ENCODE measurements around the gene SYAP1. TPM values are rescaled to one million over a fixed set of nuclear protein-coding genes. Genes with fewer than 3 reads are reported as not detected.

Gene SYAP1
- total RNA-seq, 6 donors from 2014 or later = 12.6 to 41.2 (median 22.6) TPM

DNA sequence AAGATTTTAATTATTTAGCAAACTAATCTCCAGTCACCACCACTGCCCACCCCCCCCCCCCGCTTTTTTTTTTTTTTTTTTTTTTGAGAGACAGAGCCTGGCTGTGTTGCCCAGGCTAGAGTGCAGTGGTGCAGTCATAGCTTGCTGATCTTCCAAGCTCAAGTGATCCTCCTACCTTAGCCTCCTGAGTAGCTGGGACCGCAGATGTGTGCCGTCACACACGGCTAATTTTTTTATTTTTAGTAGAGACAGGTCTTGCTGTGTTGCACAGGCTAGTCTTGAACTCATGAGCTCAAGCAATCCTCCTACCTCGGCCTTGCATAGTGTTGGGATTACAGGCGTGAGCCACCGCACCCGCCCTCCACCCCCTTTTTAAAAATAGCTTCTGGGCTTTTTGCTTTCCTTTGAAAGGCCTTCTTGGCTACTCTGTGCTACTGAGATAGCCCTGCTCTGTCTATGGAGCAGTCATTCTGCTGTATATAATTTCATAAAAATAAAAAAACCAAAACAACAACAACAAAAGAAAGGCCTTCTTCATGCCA is 85.6 kb downstream of the SYAP1 start:
- H3K9me3 ChIP-seq = no peaks in the 10 kb centered on the region
- WGBS, 2 donors = 87 to 98% methylated on average over 5 to 8 of the region's 8 CpGs
- DNase-seq = no peak
- H3K4me1 ChIP-seq = peaks cover 0 to 17% (median 6%) of the 10 kb centered on the region in 4 donors
- TF ChIP-seq POLR2AphosphoS5 (IDR thresholded peaks at IDR 0.05) = no peak
- no peak for TF ChIP-seq POLR2A (IDR thresholded peaks at IDR 0.05)
- no peak for TF ChIP-seq EP300 (IDR thresholded peaks at IDR 0.05)
- TF ChIP-seq, protein P1, sequence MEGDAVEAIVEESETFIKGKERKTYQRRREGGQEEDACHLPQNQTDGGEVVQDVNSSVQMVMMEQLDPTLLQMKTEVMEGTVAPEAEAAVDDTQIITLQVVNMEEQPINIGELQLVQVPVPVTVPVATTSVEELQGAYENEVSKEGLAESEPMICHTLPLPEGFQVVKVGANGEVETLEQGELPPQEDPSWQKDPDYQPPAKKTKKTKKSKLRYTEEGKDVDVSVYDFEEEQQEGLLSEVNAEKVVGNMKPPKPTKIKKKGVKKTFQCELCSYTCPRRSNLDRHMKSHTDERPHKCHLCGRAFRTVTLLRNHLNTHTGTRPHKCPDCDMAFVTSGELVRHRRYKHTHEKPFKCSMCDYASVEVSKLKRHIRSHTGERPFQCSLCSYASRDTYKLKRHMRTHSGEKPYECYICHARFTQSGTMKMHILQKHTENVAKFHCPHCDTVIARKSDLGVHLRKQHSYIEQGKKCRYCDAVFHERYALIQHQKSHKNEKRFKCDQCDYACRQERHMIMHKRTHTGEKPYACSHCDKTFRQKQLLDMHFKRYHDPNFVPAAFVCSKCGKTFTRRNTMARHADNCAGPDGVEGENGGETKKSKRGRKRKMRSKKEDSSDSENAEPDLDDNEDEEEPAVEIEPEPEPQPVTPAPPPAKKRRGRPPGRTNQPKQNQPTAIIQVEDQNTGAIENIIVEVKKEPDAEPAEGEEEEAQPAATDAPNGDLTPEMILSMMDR (IDR thresholded peaks at IDR 0.05) = no peak
- no peak overlapping the region for H3K27ac ChIP-seq
- H3K27me3 ChIP-seq = no peaks in the 10 kb centered on the region
- H3K4me3 ChIP-seq = no peak overlapping the region
- peaks cover 0 to 9% (median 0%) of the 10 kb centered on the region in 4 donors for H3K36me3 ChIP-seq
- no peak for ATAC-seq (ENCODE audit: low FRiP score in 2 of 2)

DNA sequence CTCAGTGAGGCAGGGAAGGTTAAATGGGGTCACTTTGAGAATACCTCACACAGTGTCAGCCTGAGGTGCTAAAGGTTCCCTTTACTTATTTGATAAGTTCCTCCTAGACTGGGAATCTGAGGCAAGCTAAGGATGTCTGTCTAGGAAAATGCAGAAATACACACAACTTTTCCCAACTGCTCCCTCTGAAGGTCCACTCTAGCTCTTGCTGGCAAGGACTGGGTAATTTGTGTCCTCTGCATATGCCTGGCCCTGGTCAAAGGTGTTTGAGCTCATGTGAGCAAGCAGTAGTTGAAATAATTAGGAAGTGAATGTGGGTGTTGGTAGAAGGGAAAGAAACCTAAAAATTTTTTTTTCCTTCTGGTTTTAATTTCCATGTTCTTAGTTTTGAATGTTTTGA is 88.1 kb downstream of the SYAP1 start:
- ATAC-seq (ENCODE audit: low FRiP score in 2 of 2) = peak in 1 of 2 donors; percentile 53
- H3K9me3 ChIP-seq = no peaks in the 10 kb centered on the region
- H3K36me3 ChIP-seq = peaks cover 0 to 3% (median 0%) of the 10 kb centered on the region in 4 donors
- peak overlapping the region in 1 of 4 donors; percentile 39 for H3K4me3 ChIP-seq
- H3K4me1 ChIP-seq = peaks cover 0 to 17% (median 6%) of the 10 kb centered on the region in 4 donors
- H3K27me3 ChIP-seq = no peaks in the 10 kb centered on the region
- H3K27ac ChIP-seq = peak overlapping the region in 3 of 4 donors; percentile 30 to 76 (median 69)
- DNase-seq = no peak
- TF ChIP-seq EP300 (IDR thresholded peaks at IDR 0.05) (no peak), POLR2AphosphoS5 (IDR thresholded peaks at IDR 0.05) (no peak)
- TF ChIP-seq, protein P1 (IDR thresholded peaks at IDR 0.05) = no peak

DNA sequence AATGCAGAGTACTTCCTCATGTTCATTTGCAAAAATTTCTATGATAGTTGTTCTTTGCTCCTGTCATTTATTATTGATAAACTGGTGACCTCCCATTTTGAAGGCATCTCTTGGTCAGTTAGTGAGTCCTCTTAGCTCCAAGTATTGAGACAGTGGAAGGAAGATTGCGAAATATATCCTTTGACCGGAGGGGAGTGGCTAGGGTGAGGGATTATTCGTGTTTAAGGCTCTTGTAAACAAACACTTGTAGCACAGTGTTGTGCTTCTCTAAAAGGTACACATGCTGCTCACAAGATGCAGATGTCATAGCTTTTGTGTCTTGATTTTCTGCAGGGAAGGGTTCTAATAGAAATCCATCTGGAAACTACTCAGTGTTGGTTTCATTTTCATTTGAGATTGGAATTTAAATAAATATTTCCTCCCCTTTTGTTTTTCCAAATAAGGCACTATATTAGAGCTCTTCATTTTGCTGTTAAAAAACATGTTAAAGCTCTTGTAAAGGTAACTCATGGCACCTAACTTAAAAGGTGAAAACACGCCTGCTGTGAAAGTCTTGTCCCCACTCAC is 88.6 kb downstream of the SYAP1 start:
- H3K9me3 ChIP-seq = no peaks in the 10 kb centered on the region
- peak overlapping the region in 3 of 4 donors; percentile 56 to 76 (median 69) for H3K27ac ChIP-seq
- ATAC-seq (ENCODE audit: low FRiP score in 2 of 2) (peak; percentile 62 to 85), DNase-seq (no peak)
- H3K4me3 ChIP-seq = peak overlapping the region in 3 of 4 donors; percentile 25 to 41 (median 39)
- H3K27me3 ChIP-seq = no peaks in the 10 kb centered on the region
- peaks cover 0 to 17% (median 6%) of the 10 kb centered on the region in 4 donors for H3K4me1 ChIP-seq
- peaks cover 0 to 2% (median 0%) of the 10 kb centered on the region in 4 donors for H3K36me3 ChIP-seq
- TF ChIP-seq POLR2AphosphoS5 (IDR thresholded peaks at IDR 0.05) = no peak
- TF ChIP-seq, protein P1 (IDR thresholded peaks at IDR 0.05) = no peak
- TF ChIP-seq POLR2A (IDR thresholded peaks at IDR 0.05) = no peak
- 16 to 30% methylated on average over 4 of the region's 4 CpGs for WGBS, 2 donors

DNA sequence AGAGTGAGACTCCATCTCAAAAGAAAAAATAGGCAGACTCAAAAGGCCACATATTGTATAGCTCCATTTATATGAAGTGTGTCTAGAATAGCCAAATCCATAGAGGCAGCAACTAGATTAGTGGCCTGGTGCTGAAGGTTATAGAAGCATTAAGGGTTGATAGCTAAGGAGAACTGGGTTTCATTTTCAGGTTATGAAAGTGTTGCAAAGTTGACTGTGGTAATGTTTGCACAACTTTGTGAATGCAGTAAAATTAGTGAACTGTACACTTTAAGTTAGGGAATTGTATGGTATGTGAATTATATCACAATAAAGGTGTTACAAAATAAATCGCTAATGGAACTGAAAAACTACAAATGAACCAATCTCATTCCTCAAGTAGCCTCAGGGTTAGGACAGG is 95.2 kb downstream of the SYAP1 start:
- 73 to 91% methylated on average over 1 of the region's 1 CpG for WGBS, 2 donors
- ATAC-seq (ENCODE audit: low FRiP score in 2 of 2) = no peak
- H3K27me3 ChIP-seq = no peaks in the 10 kb centered on the region

More for the DNA sequence above, 95.2 kb downstream of the SYAP1 start:
- Histone ChIP-seq H3K27ac (no peak overlapping the region), H3K36me3 (peaks cover 0 to 16% (median 4%) of the 10 kb centered on the region in 4 donors), H3K4me3 (no peak overlapping the region), H3K9me3 (no peaks in the 10 kb centered on the region), H3K4me1 (no peaks in the 10 kb centered on the region)
- TF ChIP-seq, protein P1 (IDR thresholded peaks at IDR 0.05) = no peak
- TF ChIP-seq POLR2A (IDR thresholded peaks at IDR 0.05) (no peak), POLR2AphosphoS5 (IDR thresholded peaks at IDR 0.05) (no peak), EP300 (IDR thresholded peaks at IDR 0.05) (no peak)
- DNase-seq = no peak

Small RNAs within 50 kb of the gene (small RNA-seq; reads per million reads assigned to genes)
- gene RNU7-56P = 0 reads per million in 4 donors
- gene RPL12P49 = 0 reads per million in 4 donors

Other genes starting within 250 kb of the SYAP1 start
- gene S100G, start 69.5 kb upstream of the SYAP1 start, total RNA-seq = under 1 TPM in 1 of 6 donors, not detected in 5; 0.54 TPM
- gene CTPS2, start 6.9 kb upstream of the SYAP1 start, total RNA-seq = 10 to 100 TPM in 3 of 6 donors, 1 to 10 TPM in 3; 5.1 to 30.1 (median 10.7) TPM
- 10 to 100 TPM in 4 of 6 donors, 1 to 10 TPM in 2; 8.1 to 23.5 (median 12.6) TPM for gene TXLNG, start 66.9 kb downstream of the SYAP1 start, total RNA-seq
- 10 to 100 TPM; 59.1 to 73.3 (median 63.7) TPM for gene RBBP7, start 150.8 kb downstream of the SYAP1 start, total RNA-seq
- gene REPS2, start 227.0 kb downstream of the SYAP1 start, total RNA-seq = 10 to 100 TPM; 17.0 to 47.0 (median 29.4) TPM

Measured in upper lobe of left lung (tissue), 6 donors.